GM23338 (cell line): ENCODE data around the gene SYT14.

Experiments used
- CREB1 ChIP-seq: fragments of 250-450 bp; sonication (Bioruptor Pico); IDR thresholded peaks from 2 replicates; pipeline ENCODE4 v1.5.0; 2020; ENCODE audit warnings: low read depth, mild to moderate bottlenecking, moderate library complexity
- CTCF ChIP-seq, 2 experiments: fragments of 200-600 bp in 1 of 2; sonication (generic) in 1 of 2; conservative IDR thresholded peaks; 2 replicates each; pipeline versions ENCODE4 v1.5.1 to v1.6.1; 2016 to 2017; ENCODE audit warnings: antibody characterized with exemption in 2 of 2, low read depth in 2 of 2, mild to moderate bottlenecking in 2 of 2, moderate library complexity in 1 of 2
- EZH2 ChIP-seq: fragments of 200-600 bp; sonication (generic); IDR thresholded peaks from one replicate; pipeline ENCODE4 v1.8.0; 2017; ENCODE audit warnings: antibody characterized with exemption, mild to moderate bottlenecking, low read depth; ENCODE audit not compliant: unreplicated experiment
- EZH2phosphoT487 ChIP-seq: fragments of 200-600 bp; sonication (generic); IDR thresholded peaks from one replicate; pipeline ENCODE4 v1.8.1; 2018; ENCODE audit warnings: antibody characterized with exemption; ENCODE audit not compliant: unreplicated experiment
- JUNB ChIP-seq: IDR thresholded peaks from one replicate; pipeline ENCODE4 v1.6.1; 2016; ENCODE audit warnings: antibody characterized with exemption; ENCODE audit not compliant: unreplicated experiment
- POLR2AphosphoS5 ChIP-seq: IDR thresholded peaks from 2 replicates; pipeline ENCODE4 v1.6.1; 2016; ENCODE audit warnings: antibody characterized with exemption, low read depth
- REST ChIP-seq: IDR thresholded peaks from one replicate; pipeline ENCODE4 v1.6.1; 2018; ENCODE audit warnings: antibody characterized with exemption; ENCODE audit not compliant: unreplicated experiment

- TF ChIP-seq POLR2AphosphoS5 = no peak
- TF ChIP-seq CTCF (conservative IDR thresholded peaks at IDR 0.05; ENCODE audit: low read depth in 2 of 2) = no peak
- no peak for TF ChIP-seq EZH2
- TF ChIP-seq EZH2phosphoT487 = no peak
- TF ChIP-seq REST = no peak
- no peak for TF ChIP-seq JUNB
- no peak for TF ChIP-seq CREB1 (CRISPR knock-in tag)
Measured at GRCh38 chr1:210024282-210024681, 86.3 kb downstream of the SYT14 start.
